ENCODE data around the gene GRK2. TPM values are rescaled to one million over a fixed set of nuclear protein-coding genes. Genes with fewer than 3 reads are reported as not detected.
"Not testable (repeated sequence)": the region's sequence is repeated elsewhere in the genome, so short reads cannot be mapped to it uniquely, and the experiment has no call there.

GRK2 gene
- total and polyA plus RNA-seq, 2 donors (not counting 3 experiments of a cell fraction or from before 2014, with no cell fraction given): 57.9 to 62.3 TPM

- H3K9me3 ChIP-seq (replicated peaks; ENCODE audit: control insufficient read depth, insufficient read depth, low read length): no peaks in the 10 kb centered on the region
- CTCF ChIA-PET: interaction anchor here (0.6 to 1.5 kb wide), 6 partner anchors 17 to 153 kb away, joined by 3 to 4 read pairs (median 3); no protein-coding TSS in a partner anchor
- intact Hi-C loops (cut with micrococcal nuclease): no loop called here
- dilution Hi-C loops (cut with MboI; ENCODE audit: extremely low pct_ligation_motif_present, low sequenced_read_pairs): no loop called here
- TF ChIP-seq POLR2A (IDR thresholded peaks at IDR 0.05; ENCODE audit: low read depth, low read length) (no peak), CTCF (IDR thresholded peaks at IDR 0.05; ENCODE audit: extremely low read depth in 1 of 2, insufficient read depth in 1 of 2, low read depth in 1 of 2, low read length in 2 of 2) (no peak), JUN (IDR thresholded peaks at IDR 0.05; ENCODE audit: borderline replicate concordance, insufficient read depth, insufficient read length, low read depth) (no peak)
- no peak for FAIRE-seq
- BruUV-seq (replicated peaks): no TSS peak
- H3K9me1 ChIP-seq (replicated peaks; ENCODE audit: control insufficient read depth, extremely low read depth, insufficient read depth, low read length): no peaks in the 10 kb centered on the region
- no peaks in the 10 kb centered on the region for H4K20me1 ChIP-seq (replicated peaks; ENCODE audit: control insufficient read depth, extremely low read depth, insufficient read depth, low read length)
- peaks cover 11 to 13% of the 10 kb centered on the region in 2 experiments for H3K36me3 ChIP-seq (ENCODE audit: control insufficient read depth in 2 of 2, extremely low read depth in 1 of 2, insufficient read depth in 2 of 2, low read length in 2 of 2)
- no peaks in the 10 kb centered on the region for H3K79me2 ChIP-seq (ENCODE audit: control insufficient read depth, insufficient read depth, low read length)
- no peak overlapping the region for H3K4me2 ChIP-seq (ENCODE audit: insufficient read depth, low read length)
- no peaks in the 10 kb centered on the region for H3K27me3 ChIP-seq (ENCODE audit: control insufficient read depth in 2 of 2, insufficient read depth in 2 of 2, low read length in 2 of 2)
- no peak for DNase-seq (ENCODE audit: low read depth, low spot score)
- peaks cover 1% of the 10 kb centered on the region for H3K4me1 ChIP-seq (ENCODE audit: control insufficient read depth, extremely low read depth, insufficient read depth, low read length)
- H2AFZ ChIP-seq (ENCODE audit: low read depth, low read length): no peak overlapping the region
- no peak overlapping the region for H3K4me3 ChIP-seq (replicated peaks in 1 of 3; ENCODE audit: insufficient read depth in 1 of 3, low read depth in 1 of 3, low read length in 3 of 3)
- POLR2A ChIA-PET: no interaction called here
- no peak overlapping the region for H3K27ac ChIP-seq (ENCODE audit: insufficient read depth, low read depth, low read length)
- H3K9ac ChIP-seq (replicated peaks; ENCODE audit: extremely low read depth, insufficient read depth, low read length): no peak overlapping the region
Observed at GRCh38 chr11:67233584-67234190, 32.6 kb upstream of the GRK2 start.

- CTCF ChIA-PET: interaction anchor here (1.1 kb wide), 1 partner anchor 9 kb away, joined by 3 read pairs; no protein-coding TSS in a partner anchor
- BruUV-seq (replicated peaks); dilution Hi-C loops (cut with MboI; ENCODE audit: extremely low pct_ligation_motif_present, low sequenced_read_pairs); H3K9me3 ChIP-seq (replicated peaks; ENCODE audit: control insufficient read depth, insufficient read depth, low read length); POLR2A ChIA-PET; H3K27ac ChIP-seq (ENCODE audit: insufficient read depth, low read depth, low read length); H3K9me1 ChIP-seq (replicated peaks; ENCODE audit: control insufficient read depth, extremely low read depth, insufficient read depth, low read length); DNase-seq (ENCODE audit: low read depth, low spot score); H4K20me1 ChIP-seq (replicated peaks; ENCODE audit: control insufficient read depth, extremely low read depth, insufficient read depth, low read length); H3K79me2 ChIP-seq (ENCODE audit: control insufficient read depth, insufficient read depth, low read length); H2AFZ ChIP-seq (ENCODE audit: low read depth, low read length); H3K4me3 ChIP-seq (replicated peaks in 1 of 3; ENCODE audit: insufficient read depth in 1 of 3, low read depth in 1 of 3, low read length in 3 of 3); intact Hi-C loops (cut with micrococcal nuclease); H3K4me1 ChIP-seq (ENCODE audit: control insufficient read depth, extremely low read depth, insufficient read depth, low read length); H3K9ac ChIP-seq (replicated peaks; ENCODE audit: extremely low read depth, insufficient read depth, low read length); H3K4me2 ChIP-seq (ENCODE audit: insufficient read depth, low read length); FAIRE-seq; H3K27me3 ChIP-seq (ENCODE audit: control insufficient read depth in 2 of 2, insufficient read depth in 2 of 2, low read length in 2 of 2): not testable (repeated sequence)
- H3K36me3 ChIP-seq (ENCODE audit: control insufficient read depth in 2 of 2, extremely low read depth in 1 of 2, insufficient read depth in 2 of 2, low read length in 2 of 2): peaks cover 6 to 12% of the 10 kb centered on the region in 2 experiments
Observed at GRCh38 chr11:67234571-67234970, 31.7 kb upstream of the GRK2 start.
